Fibroblast of pulmonary artery (primary cell): Measurements from ENCODE around the gene RUBCN.
"Not testable (repeated sequence)": the region's sequence is repeated elsewhere in the genome, so short reads cannot be mapped to it uniquely, and the experiment has no call there.

Experiments
- DNase-seq: peaks from one replicate; pipeline ENCODE4 v3.0.0-alpha.2; 2010; ENCODE audit warnings: low read depth
- H3K4me3 ChIP-seq: replicated peaks from 2 replicates; pipeline ENCODE4 v1.5.1; 2011; ENCODE audit warnings: low read depth, mild to moderate bottlenecking, control low read depth, low read length, moderate library complexity
- TF ChIP-seq, protein P1 (sequence below): IDR thresholded peaks from 2 replicates; pipeline ENCODE4 v1.5.1; 2011; ENCODE audit warnings: mild to moderate bottlenecking, control low read depth, low read length, inconsistent platforms; ENCODE audit errors: missing control alignments

RUBCN gene

DNA sequence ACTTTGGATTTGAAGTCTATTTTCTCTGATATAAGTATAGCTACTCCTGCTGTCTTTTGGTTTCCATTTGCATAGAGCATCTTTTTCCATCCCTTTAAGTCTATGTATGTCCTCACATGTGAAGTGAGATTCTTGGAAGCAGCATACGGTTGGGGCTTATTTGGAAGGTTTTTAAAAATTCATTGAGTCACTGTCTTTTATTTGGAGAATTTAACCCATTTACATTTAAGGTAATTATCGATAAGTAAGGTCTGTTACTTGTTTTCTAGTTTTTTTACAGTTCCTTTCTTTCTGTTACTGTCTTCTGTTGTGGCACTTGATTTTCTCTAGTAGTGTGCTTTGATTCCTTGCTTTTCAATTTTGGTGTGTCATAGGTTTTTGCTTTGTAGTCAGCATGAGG lies 14.0 kb downstream of the RUBCN start:
- no peak for DNase-seq
- no peak overlapping the region for H3K4me3 ChIP-seq
- TF ChIP-seq, protein P1, sequence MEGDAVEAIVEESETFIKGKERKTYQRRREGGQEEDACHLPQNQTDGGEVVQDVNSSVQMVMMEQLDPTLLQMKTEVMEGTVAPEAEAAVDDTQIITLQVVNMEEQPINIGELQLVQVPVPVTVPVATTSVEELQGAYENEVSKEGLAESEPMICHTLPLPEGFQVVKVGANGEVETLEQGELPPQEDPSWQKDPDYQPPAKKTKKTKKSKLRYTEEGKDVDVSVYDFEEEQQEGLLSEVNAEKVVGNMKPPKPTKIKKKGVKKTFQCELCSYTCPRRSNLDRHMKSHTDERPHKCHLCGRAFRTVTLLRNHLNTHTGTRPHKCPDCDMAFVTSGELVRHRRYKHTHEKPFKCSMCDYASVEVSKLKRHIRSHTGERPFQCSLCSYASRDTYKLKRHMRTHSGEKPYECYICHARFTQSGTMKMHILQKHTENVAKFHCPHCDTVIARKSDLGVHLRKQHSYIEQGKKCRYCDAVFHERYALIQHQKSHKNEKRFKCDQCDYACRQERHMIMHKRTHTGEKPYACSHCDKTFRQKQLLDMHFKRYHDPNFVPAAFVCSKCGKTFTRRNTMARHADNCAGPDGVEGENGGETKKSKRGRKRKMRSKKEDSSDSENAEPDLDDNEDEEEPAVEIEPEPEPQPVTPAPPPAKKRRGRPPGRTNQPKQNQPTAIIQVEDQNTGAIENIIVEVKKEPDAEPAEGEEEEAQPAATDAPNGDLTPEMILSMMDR: no peak

DNA sequence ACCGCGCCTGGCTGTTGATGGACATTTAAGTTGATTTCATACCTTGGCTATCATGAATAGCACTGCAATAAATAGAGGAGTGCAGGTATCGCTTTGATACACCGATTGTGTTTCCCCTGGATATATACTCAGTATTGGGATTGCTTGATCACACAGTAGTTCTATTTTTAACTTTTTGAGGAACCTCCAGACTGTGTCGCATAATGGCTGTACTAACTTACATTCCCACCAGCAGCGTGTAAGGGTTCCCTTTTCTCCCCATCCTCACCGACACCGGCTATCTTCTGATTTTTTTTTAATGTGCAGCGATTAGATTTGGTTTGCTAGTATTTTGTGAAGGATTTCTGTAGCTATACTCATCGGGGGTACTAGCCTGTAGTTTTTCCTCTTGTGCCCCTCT lies 16.0 kb downstream of the RUBCN start:
- H3K4me3 ChIP-seq: no peak overlapping the region
- TF ChIP-seq, protein P1: no peak
- DNase-seq: no peak

DNA sequence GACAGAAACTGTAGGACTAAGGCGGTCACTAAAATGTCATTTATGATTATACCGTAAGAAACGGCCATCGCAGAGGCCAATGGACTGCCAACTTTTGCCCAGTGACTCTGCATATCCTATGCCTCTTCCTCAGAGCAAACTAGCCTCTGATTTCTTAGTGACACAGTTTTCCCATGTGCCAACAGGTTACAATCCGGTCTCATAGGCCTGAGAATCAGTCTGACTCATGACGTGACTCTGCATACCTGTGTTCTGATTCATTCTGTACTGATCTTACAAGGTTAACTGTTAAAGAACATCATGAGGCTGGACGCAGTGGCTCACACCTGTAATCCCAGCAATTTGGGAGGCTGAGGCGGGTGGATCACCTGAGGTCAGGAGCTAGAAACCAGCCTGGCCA lies 17.8 kb downstream of the RUBCN start:
- TF ChIP-seq, protein P1: no peak
- no peak overlapping the region for H3K4me3 ChIP-seq
- DNase-seq: peak; percentile 75

DNA sequence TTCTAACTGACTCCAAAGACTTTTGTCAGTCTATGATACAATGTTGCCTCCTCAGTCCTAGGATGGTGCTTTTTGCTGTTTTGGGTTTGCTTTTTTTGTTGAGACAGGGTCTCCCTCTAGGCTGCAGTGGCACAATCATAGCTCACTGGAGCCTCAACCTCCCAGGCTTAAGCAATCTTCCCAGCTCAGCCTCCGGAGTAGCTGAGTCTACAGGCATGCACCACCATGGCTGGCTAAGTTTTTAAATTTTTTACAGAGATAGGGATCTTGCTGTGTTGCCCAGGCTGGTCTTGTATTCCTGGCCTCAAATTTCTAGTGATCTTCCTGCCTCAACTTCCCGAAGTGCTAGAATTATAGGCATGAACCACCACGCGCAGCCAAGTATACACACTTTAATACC lies 22.5 kb downstream of the RUBCN start:
- TF ChIP-seq, protein P1: no peak
- DNase-seq: no peak
- H3K4me3 ChIP-seq: no peak overlapping the region

DNA sequence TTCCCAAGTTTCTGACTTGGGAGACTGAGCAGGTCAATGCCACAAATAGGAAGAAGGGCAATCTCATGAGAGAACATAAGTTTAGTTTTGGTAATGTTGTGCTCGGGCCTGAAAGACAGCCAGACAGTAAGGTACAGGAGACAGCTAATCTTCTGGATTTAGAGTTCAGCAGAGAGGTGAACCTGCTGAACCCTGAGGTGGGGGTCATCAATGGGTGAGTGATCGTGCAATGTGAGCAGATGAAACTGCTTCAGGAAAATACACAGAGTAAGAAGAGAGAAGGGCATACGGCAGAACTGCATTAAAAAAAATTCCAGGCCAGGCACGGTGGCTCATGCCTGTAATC lies 23.3 kb downstream of the RUBCN start:
- TF ChIP-seq, protein P1: no peak

DNA sequence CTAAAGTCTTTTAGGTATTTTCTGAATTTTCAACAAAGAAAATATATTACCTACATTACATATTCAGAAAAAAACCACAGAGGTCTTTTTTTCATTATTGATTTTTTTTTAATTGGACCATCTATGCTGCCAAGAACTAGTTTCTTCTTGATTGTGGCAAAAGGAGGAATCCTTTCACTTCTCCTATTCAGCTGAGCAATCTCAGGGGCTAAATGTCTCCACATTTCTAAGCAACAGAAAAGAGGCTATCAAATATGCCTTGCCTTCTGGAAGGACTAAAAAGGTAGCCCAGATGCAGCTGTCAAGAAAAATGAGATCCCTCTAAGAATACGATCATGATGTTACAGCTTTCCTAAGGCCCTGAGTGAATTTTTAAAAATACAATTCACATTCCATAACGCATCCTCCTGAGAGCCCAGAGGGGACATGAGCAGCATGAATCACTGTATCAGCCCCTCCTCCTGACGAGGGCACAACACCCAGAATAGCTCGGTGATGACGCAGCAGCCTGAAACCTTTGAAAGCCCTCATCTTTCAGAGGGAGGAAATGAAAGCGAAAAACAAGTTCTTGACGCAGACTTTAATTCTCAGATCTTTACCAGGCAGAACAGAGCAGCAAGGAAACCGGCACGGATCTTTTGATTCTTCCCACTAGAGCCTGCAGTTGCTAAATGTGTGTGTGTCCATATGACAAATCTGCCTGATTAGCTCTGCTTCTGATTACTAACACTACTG lies 24.6 kb downstream of the RUBCN start:
- peak; percentile 98 for DNase-seq
- TF ChIP-seq, protein P1: no peak
- peak overlapping the region; percentile 56 for H3K4me3 ChIP-seq

More for the DNA sequence above, 23.3 kb downstream of the RUBCN start:
- DNase-seq: no peak
- H3K4me3 ChIP-seq: no peak overlapping the region

DNA sequence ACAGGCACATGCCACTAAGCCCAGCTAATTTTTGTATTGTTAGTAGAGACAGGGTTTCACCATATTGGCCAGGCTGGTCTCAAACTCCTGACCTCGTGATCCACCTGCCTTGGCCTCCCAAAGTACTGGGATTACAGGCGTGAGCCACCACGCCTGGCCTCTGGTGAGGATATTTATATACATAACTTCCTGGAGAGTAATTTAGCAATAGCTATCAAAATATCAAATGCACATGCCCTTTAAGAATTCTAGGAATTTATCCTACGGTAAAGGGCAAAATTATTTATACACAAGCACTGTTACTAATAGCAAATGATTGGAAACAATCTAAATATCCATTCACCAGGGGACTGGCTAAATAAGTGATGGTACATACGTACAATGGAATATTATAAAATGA lies 25.7 kb downstream of the RUBCN start:
- not testable (repeated sequence) for H3K4me3 ChIP-seq
- DNase-seq: peak; percentile 14
